HG03378 (cell line): ENCODE results near the gene OR51B2.
"Not testable (repeated sequence)": the region's sequence is repeated elsewhere in the genome, so short reads cannot be mapped to it uniquely, and the experiment has no call there.

Experiments
- ATAC-seq: cut with Tn5 transposase; IDR thresholded peaks from one replicate; pipeline ENCODE4 v1.9.1; 2021; ENCODE audit warnings: mild to moderate bottlenecking, moderate library complexity; ENCODE audit not compliant: unreplicated experiment

OR51B2 gene

DNA sequence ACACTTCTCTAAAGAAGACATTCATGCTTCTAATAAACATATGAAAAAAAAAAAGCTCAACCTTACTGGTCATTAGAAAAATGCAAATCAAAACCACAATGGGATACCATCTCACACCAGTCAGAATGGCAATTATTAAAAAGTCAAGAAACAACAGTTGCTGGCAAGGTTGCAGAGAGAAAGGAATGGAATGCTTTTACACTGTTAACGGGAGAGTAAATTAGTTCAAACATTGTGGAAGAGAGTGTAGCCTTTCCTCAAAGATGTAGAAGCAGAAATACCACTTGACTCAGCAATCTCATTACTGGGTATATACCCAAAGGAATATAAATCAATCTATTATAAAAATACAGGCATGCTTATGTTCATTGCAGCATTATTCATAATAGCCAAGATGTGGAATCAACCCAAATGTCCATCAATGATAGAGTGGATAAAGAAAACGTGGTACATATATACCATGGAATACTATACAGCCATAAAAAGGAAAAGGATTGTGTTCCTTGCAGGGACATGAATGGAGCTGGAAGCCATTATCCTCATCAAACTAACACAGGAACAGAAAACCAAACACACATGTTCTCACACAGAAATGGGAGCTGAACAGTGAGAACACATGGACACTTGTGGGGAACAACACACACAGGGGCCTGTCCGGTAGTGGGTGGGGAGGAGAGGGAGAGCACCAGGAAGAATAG is 10.6 kb downstream of the OR51B2 start:
- ATAC-seq: not testable (repeated sequence)

DNA sequence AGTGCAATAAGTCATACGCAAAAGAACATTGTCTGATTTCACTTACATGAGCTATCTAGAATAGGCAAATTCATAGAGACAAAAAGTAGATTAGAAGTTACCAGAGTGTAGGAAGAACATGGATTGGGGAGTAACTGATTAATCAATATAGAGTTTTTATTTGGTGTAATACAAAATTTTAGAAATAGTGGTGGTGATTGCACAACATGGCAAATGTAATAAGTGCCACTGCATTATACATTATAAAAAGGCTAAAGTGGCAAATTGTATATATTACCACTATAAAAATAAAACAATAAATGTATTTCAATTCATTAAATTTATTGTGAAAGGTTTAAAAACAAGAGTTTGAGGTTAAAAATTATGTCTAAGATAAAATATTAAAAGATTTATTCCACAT is 13.7 kb downstream of the OR51B2 start:
- no peak for ATAC-seq

DNA sequence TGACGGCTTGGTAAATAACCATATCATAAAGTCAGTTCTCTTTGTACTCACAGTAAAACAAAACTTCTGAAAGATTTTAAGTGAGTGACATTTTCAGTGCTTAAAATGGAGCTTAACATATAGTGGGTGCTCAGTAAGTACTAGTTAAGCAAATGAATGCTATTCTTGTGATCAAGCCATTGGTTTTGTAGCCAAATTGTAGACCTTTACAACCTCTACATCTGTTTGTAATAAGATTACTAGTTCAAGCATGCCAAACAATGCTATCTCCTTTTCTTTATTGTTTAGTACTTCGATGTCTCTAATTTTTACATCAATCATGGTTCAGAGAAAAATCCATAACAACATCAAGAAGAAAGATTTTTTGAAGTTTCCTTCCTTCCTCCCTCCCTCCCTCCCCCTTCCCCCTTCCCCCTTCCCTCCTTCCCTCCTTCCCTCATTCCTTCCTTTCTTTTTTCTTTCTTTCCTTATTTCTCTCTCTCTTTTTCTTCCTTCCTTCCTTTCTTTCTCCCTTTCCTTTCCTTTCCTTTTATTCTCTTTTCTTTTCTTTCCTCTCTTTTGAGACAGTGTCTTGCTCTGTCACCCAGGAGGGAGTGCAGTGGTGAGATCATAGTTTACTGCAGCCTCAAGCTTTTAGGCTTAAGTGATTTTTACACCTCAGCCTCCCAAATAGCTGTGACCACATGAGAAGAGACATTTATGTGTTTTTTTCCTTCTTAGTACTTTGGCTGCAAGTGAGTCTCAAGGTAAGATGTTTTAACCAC is 16.7 kb downstream of the OR51B2 start:
- ATAC-seq: no peak

DNA sequence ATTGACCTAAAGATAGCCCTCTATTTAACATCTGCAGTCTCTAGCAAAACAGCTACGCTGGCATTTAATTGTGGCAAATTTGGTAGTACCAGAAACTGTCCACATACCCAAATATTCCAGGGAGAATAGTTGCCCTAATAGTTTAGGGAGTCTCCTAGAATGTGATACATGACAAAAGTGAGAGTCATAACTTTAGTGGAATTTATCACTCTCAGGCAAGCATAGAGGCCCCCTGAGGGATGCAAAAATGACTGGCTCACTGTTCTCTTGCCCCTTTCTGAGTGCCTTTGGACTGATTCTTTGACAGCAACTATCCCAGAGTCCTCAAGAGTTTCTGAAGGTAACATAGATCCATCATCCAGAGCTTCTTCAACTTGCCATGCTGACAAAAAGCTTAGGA is 20.1 kb downstream of the OR51B2 start:
- ATAC-seq: no peak

DNA sequence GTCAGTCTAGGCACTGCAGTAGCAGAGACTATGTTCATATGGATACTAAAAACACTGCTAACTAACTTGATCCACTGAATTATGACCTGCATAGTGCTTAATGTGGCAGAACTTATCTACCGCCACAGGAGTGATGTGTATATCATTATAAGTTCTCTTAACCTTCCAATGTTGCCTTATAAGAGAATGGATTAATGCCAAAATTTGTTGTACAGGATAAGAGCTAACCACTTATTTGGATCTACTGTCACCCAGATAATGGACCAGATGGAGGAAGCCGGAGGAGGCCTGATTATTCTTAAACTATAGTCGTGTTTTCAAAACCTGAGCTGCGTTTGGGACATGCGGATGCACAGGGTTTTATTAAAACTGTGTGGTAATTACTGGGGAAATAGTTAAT is 20.5 kb downstream of the OR51B2 start:
- no peak for ATAC-seq

DNA sequence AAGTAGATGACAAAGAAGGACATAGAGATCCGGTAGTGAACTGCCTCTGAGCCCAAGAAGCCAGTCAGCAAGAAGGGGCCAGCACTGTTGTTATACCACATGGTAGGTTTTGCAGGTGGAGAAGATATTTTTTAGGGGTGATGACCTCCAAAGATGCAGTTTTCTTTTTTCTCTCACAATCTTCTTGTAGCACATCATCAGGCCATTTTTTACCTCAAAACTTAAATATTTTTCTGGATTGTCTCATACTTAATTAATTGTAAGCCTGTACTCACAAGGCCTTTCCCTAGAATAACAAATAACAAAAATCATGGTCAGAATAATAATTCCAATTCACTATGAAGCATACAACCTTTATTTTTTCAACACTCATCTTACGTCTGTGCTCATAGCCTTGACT is 22.3 kb downstream of the OR51B2 start, which contains the start of gene OR51B4:
Gene OR51B4 (minus strand): TSS at position 101 of the 400 bp plus-strand sequence. CDS start 0 bp downstream, at position 101.
- no peak for ATAC-seq

DNA sequence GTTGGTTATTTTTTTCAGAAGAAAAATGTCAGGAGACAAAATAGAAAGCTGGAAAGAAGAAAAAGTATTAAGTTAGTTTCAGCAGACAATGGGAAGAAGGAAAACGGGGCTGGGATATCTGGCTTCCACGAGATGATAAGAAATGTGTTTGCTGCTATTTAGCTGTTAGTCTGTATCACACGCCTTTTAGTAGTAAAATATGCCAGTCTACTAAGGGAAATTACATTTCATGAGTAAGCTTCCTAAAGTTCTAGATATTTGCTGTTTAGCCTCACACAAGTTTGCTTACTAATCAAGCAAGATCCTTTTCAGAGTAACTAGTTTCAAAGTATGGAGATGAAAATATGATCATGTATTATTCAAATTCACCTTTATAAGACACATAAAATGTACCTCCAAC is 23.8 kb downstream of the OR51B2 start:
- ATAC-seq: no peak

- no peak for ATAC-seq
Observed at GRCh38 chr11:5298451-5298850, 25.6 kb downstream of the OR51B2 start.

DNA sequence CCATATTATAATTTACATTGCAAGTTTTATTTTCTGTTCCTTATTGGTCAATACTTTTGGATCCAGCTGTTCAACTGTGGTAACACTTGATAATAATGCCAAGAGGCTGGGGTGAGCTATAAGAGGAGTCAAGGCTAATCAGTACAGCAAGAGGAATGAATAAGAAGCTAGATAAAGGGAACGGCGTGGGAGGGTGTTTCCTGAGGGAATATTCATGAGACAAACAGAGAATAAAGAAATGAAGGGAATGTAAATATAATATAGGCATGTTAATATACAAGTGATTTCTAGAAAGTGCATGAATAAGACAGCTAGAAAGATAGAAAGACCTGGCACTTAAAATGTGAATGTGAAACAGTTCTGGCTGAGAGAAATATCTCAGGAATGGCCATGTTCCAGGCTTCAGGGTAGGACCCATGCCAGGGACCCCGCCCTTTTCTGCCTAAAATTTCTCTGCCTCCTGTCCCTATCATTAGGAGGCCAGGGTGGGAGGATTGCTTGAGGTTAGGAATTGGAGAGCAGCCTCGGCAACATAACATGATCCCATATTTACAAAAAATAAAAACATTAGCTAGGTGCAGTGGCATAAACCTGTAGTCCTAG is 26.3 kb downstream of the OR51B2 start:
- ATAC-seq: no peak

DNA sequence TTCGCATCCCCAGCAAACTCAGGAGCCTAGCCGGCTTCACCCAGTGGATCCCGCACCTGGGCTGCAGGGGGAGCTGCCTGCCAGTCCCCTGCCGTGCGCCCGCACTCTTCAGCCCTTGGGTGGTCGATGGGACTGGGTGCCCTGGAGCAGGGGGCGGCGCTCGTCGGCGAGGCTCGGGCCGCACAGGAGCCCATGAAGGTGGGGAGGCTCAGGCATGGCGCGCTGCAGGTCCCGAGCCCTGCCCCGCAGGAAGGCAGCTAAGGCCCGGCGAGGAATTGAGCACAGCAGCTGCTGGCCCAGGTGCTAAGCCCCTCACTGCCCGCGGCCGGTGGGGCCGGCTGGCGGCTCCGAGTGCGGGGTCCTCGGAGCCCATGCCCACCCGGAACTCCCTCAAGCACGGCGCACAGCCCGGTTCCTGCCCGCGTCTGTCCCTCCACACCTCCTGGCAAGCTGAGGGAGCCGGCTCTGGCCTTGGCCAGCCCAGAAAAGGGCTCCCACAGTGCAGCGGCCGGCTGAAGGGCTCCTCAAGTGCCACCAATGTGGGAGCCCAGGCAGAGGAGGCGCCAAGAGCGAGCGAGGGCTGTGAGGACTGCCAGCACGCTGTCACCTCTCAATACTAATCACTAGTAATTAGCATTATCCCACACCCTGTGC is 29.6 kb downstream of the OR51B2 start:
- not testable (repeated sequence) for ATAC-seq

DNA sequence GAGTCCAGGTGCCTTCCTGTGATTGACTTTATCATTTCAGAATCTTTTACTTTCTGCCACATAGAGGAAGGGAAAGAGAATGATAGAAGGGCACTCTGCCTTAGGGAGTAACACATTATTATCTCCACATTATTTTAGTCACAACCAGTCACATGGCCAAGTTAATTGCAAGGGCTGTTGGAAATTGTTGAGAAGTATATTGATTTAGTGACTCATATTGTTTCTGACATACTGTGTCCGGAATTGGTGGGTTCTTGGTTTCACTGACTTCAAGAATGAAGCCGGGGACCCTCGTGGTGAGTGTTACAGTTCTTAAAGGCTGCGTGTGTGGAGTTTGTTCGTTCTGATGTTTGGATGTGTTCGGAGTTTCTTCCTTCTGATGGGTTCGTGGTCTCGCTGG is 31.1 kb downstream of the OR51B2 start:
- ATAC-seq: no peak

DNA sequence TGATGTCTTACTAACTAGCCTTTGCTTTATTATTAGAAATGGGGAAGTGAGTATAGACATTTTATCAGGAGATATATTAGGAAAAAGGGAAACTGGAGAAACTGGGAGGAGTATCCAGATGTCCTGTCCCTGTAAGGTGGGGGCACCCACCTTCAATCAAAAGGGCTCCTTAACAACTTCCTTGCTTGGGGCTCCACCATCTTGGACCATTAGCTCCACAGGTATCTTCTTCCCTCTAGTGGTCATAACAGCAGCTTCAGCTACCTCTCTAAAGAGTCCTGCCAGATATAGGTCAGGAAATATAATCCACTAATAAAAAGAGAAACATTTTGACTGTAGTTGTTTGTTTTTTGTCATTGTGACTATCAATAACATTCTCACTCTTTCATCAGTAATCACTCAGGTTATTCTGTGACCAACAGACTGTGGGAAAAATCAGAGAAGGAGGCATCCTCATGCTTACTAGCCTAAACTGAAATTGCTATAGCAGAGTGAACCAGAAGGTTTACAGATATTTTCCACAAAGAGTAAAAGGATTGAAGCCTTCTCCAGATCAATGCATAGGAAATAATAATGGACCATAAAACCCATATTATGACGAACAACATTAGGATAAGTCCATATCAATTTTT is 32.8 kb downstream of the OR51B2 start:
- ATAC-seq: peak; percentile 94

GRCh38 chr11:5290106-5290505 is 34.0 kb downstream of the OR51B2 start:
- ATAC-seq: no peak

DNA sequence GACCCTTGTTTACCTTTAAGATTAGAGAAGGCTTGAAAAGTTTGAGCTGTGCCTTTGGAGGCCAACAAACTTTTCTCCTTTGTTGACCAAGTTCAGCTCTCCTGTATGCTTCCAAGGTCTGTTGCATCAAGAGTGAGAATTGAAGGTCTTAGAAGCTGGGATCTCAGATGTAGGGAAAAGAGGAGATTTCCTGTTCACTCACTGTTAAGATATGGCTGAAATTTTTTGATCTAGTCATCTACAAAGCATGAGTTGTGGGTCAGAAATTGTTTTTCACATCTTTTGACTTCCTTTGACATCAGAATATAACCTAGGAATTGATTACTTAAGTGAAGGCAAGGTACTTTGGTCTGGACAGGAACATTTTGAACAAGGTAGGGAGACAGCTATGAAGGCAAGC is 34.4 kb downstream of the OR51B2 start:
- no peak for ATAC-seq

- no peak for ATAC-seq
Observed at GRCh38 chr11:5288906-5289550, 35.1 kb downstream of the OR51B2 start.

GRCh38 chr11:5288108-5288905 is 35.8 kb downstream of the OR51B2 start:
- ATAC-seq: no peak

GRCh38 chr11:5286901-5287300 is 37.2 kb downstream of the OR51B2 start:
- no peak for ATAC-seq

GRCh38 chr11:5286351-5286750 is 37.7 kb downstream of the OR51B2 start:
- ATAC-seq: no peak

- ATAC-seq: no peak
Observed at GRCh38 chr11:5285703-5286340, 38.3 kb downstream of the OR51B2 start.
